Inferior parietal cortex (tissue), 1 donor: ENCODE measurements around the gene RPN2.

Experiments
- DNase-seq: peaks from one replicate; pipeline ENCODE4 v3.0.0-alpha.2; 2016; ENCODE audit errors: extremely low spot score

The RPN2 gene

GRCh38 chr20:37218441-37218840, 39.3 kb downstream of the RPN2 start:
- DNase-seq = no peak

GRCh38 chr20:37218976-37219375, 39.8 kb downstream of the RPN2 start:
- DNase-seq = no peak

GRCh38 chr20:37219751-37220668, 40.9 kb downstream of the RPN2 start:
- DNase-seq = no peak

- DNase-seq = no peak
These were observed 41.6 kb downstream of the RPN2 start for GRCh38 chr20:37220731-37221130.

- no peak for DNase-seq
These were observed 43.0 kb downstream of the RPN2 start for GRCh38 chr20:37222086-37222485.

GRCh38 chr20:37223053-37223452, 43.9 kb downstream of the RPN2 start:
- peak; percentile 38 for DNase-seq

- no peak for DNase-seq
These were observed 46.0 kb downstream of the RPN2 start for GRCh38 chr20:37225146-37225545.

- DNase-seq = no peak
These were observed 47.8 kb downstream of the RPN2 start for GRCh38 chr20:37226889-37227288.

GRCh38 chr20:37228082-37228481, 49.0 kb downstream of the RPN2 start:
- DNase-seq = no peak

- DNase-seq = no peak
These were observed 49.5 kb downstream of the RPN2 start for GRCh38 chr20:37228656-37229055.

- DNase-seq = no peak
These were observed 50.2 kb downstream of the RPN2 start for GRCh38 chr20:37229357-37229756.

- no peak for DNase-seq
These were observed 51.1 kb downstream of the RPN2 start for GRCh38 chr20:37230200-37230599.

- DNase-seq = no peak
These were observed 53.0 kb downstream of the RPN2 start for GRCh38 chr20:37231947-37232630.

- DNase-seq = no peak
These were observed 54.6 kb downstream of the RPN2 start for GRCh38 chr20:37233548-37234253.

GRCh38 chr20:37234254-37234581, 55.1 kb downstream of the RPN2 start:
- no peak for DNase-seq

GRCh38 chr20:37235065-37235464, 55.9 kb downstream of the RPN2 start:
- DNase-seq = no peak

GRCh38 chr20:37236462-37236861, 57.3 kb downstream of the RPN2 start:
- DNase-seq = no peak

GRCh38 chr20:37237656-37238055, 58.5 kb downstream of the RPN2 start:
- no peak for DNase-seq

GRCh38 chr20:37238426-37238825, 59.3 kb downstream of the RPN2 start:
- DNase-seq = no peak

- DNase-seq = no peak
These were observed 59.9 kb downstream of the RPN2 start for GRCh38 chr20:37238935-37239451.

- DNase-seq = no peak
These were observed 61.4 kb downstream of the RPN2 start for GRCh38 chr20:37240337-37241067.

GRCh38 chr20:37242503-37242902, 63.4 kb downstream of the RPN2 start:
- no peak for DNase-seq
